SK-MEL-5 (cell line): ENCODE results near the gene BOLA3. TPM values are rescaled to one million over a fixed set of nuclear protein-coding genes. Genes with fewer than 3 reads are reported as not detected.
"Not testable (repeated sequence)": the region's sequence is repeated elsewhere in the genome, so short reads cannot be mapped to it uniquely, and the experiment has no call there.

ENCODE experiments used
- DNase-seq: peaks from one replicate; pipeline ENCODE4 v3.0.0-alpha.2; 2016; ENCODE audit warnings: low read depth, low spot score
- in situ Hi-C: cut with HindIII; loops from 2 replicates; pipeline ENCODE4 v1.10.0; 2016; ENCODE audit warnings: low sequenced_read_pairs, high pct_unique_total_duplicates, low pct_unique_long_range_greater_than_20kb
- total RNA-seq: library from RNA; depleted of rRNA; stranded (reverse); fragments of >200 nt; shearing (Covaris generic); gene quantifications from 2 replicates; pipeline ENCODE4 v1.2.3, GENCODE V29; 2014; rRNA removed

BOLA3 gene
- total RNA-seq, 1 experiment from 2014 or later = 213 TPM

- no peak for DNase-seq
- in situ Hi-C loops = no loop called here
These were observed 53.9 kb downstream of the BOLA3 start for GRCh38 chr2:74093840-74094239.

- no peak for DNase-seq
- in situ Hi-C loops = no loop called here
These were observed 54.3 kb downstream of the BOLA3 start for GRCh38 chr2:74093426-74093825.

GRCh38 chr2:74092275-74092674 lies 55.4 kb downstream of the BOLA3 start:
- no peak for DNase-seq
- in situ Hi-C loops = no loop called here

- in situ Hi-C loops = no loop called here
- no peak for DNase-seq
These were observed 56.3 kb downstream of the BOLA3 start for GRCh38 chr2:74091391-74091790.

GRCh38 chr2:74089816-74090745 lies 57.6 kb downstream of the BOLA3 start:
- in situ Hi-C loops = no loop called here

GRCh38 chr2:74088676-74089075 lies 59.0 kb downstream of the BOLA3 start:
- in situ Hi-C loops, DNase-seq: not testable (repeated sequence)

More at GRCh38 chr2:74089816-74090745, 57.6 kb downstream of the BOLA3 start:
- no peak for DNase-seq

GRCh38 chr2:74087696-74088095 lies 60.0 kb downstream of the BOLA3 start:
- no peak for DNase-seq
- in situ Hi-C loops = no loop called here

GRCh38 chr2:74086021-74086420 lies 61.7 kb downstream of the BOLA3 start:
- in situ Hi-C loops = no loop called here
- no peak for DNase-seq

Other genes with a start within 250 kb of the BOLA3 start
- gene DGUOK, start 221.0 kb downstream of the BOLA3 start, total RNA-seq = 74.9 and 82.4 TPM in 2 replicates
- 2.6 and 2.7 TPM in 2 replicates for gene TET3, start 163.0 kb downstream of the BOLA3 start, total RNA-seq
- gene MOB1A, start 31.0 kb upstream of the BOLA3 start, total RNA-seq = 118 and 132 TPM in 2 replicates
- 319 and 361 TPM in 2 replicates for gene MTHFD2, start 50.7 kb upstream of the BOLA3 start, total RNA-seq
- gene SLC4A5, start 195.5 kb upstream of the BOLA3 start, total RNA-seq = 0.29 and 0.63 TPM in 2 replicates
- 136 and 139 TPM in 2 replicates for gene DCTN1, start 232.4 kb upstream of the BOLA3 start, total RNA-seq